Activated naive CD4-positive, alpha-beta T cell treated with anti-CD3 and anti-CD28 coated beads, Interleukin-2, amount 10 ng/mL, durations not matched to agents 7 days and 5 days (primary cell): ENCODE results near the gene DBNDD2.

Experiments
- CTCF ChIA-PET: fragments of 350-600 bp; sonication (Branson Sonifier 250); formaldehyde crosslinking; loops from one replicate; lab custom pipeline; 2021; ENCODE audit warnings: antibody characterized with exemption; lab: Charles Lee
- DNase-seq: peaks from one replicate; pipeline ENCODE4 v3.0.0-alpha.2; 2020
- H3K27ac Mint-ChIP-seq: one replicate; pipeline ENCODE4 v1.8.0; 2021; ENCODE audit warnings: mild to moderate bottlenecking, moderate library complexity, mixed read lengths
- H3K27me3 Mint-ChIP-seq: one replicate; pipeline ENCODE4 v1.8.0; 2021; ENCODE audit warnings: mild to moderate bottlenecking, mixed read lengths
- H3K36me3 Mint-ChIP-seq: one replicate; pipeline ENCODE4 v1.8.0; 2021; ENCODE audit warnings: mixed read lengths
- H3K4me1 Mint-ChIP-seq: one replicate; pipeline ENCODE4 v1.8.0; 2021; ENCODE audit warnings: mixed read lengths
- H3K4me3 Mint-ChIP-seq: one replicate; pipeline ENCODE4 v1.8.0; 2021; ENCODE audit warnings: mild to moderate bottlenecking, moderate library complexity, mixed read lengths
- H3K9me3 Mint-ChIP-seq: one replicate; pipeline ENCODE4 v1.8.0; 2021; ENCODE audit warnings: mixed read lengths

The DBNDD2 gene

GRCh38 chr20:45452772-45453691 is 44.9 kb downstream of the DBNDD2 start:
- H3K9me3 Mint-ChIP-seq, result no peaks in the 10 kb centered on the region
- DNase-seq, result no peak
- H3K4me3 Mint-ChIP-seq, result no peak overlapping the region
- CTCF ChIA-PET, result interaction anchor here (1.0 to 7.0 kb wide), 14 partner anchors 16 to 318 kb away, joined by 3 to 72 read pairs (median 10); partner anchors contain the start of genes SYS1 and TP53TG5
- H3K36me3 Mint-ChIP-seq, result no peaks in the 10 kb centered on the region
- H3K27me3 Mint-ChIP-seq, result peaks cover 3% of the 10 kb centered on the region
- no peak overlapping the region for H3K27ac Mint-ChIP-seq
- no peaks in the 10 kb centered on the region for H3K4me1 Mint-ChIP-seq

- CTCF ChIA-PET, result interaction anchor here (1.8 to 5.0 kb wide), 2 partner anchors 137 to 314 kb away, joined by 10 to 51 read pairs; no protein-coding TSS in a partner anchor
- no peak overlapping the region for H3K27ac Mint-ChIP-seq
Observed at GRCh38 chr20:45456632-45457031, 48.5 kb downstream of the DBNDD2 start.

GRCh38 chr20:45459606-45460005 is 51.5 kb downstream of the DBNDD2 start:
- H3K27ac Mint-ChIP-seq, result no peak overlapping the region
- H3K36me3 Mint-ChIP-seq, result no peaks in the 10 kb centered on the region
- CTCF ChIA-PET, result interaction anchor here (1.0 to 1.5 kb wide), 5 partner anchors 10 to 312 kb away, joined by 3 to 6 read pairs (median 3); no protein-coding TSS in a partner anchor
- no peaks in the 10 kb centered on the region for H3K9me3 Mint-ChIP-seq
- H3K27me3 Mint-ChIP-seq, result peaks cover 15% of the 10 kb centered on the region
- no peaks in the 10 kb centered on the region for H3K4me1 Mint-ChIP-seq
- no peak overlapping the region for H3K4me3 Mint-ChIP-seq
- no peak for DNase-seq

More at GRCh38 chr20:45456632-45457031, 48.5 kb downstream of the DBNDD2 start:
- H3K9me3 Mint-ChIP-seq, result no peaks in the 10 kb centered on the region
- no peak overlapping the region for H3K4me3 Mint-ChIP-seq
- no peaks in the 10 kb centered on the region for H3K4me1 Mint-ChIP-seq
- peak; percentile 69 for DNase-seq
- peaks cover 15% of the 10 kb centered on the region for H3K27me3 Mint-ChIP-seq
- H3K36me3 Mint-ChIP-seq, result no peaks in the 10 kb centered on the region
